Stimulated activated CD8-positive, alpha-beta memory T cell treated with anti-CD3 and anti-CD28 coated beads, Interleukin-15, amount 100 ng/mL, for 1 hour (primary cell): Measurements from ENCODE around the gene KIR2DL1.
A peak's percentile ranks its signal among the peaks of the same experiment; 100 is the strongest.
"Not testable (repeated sequence)": the region's sequence is repeated elsewhere in the genome, so short reads cannot be mapped to it uniquely, and the experiment has no call there.

Source experiments
- DNase-seq: peaks from one replicate; pipeline ENCODE4 v3.0.0-alpha.2; 2020; ENCODE audit warnings: low read depth

KIR2DL1 gene

DNA sequence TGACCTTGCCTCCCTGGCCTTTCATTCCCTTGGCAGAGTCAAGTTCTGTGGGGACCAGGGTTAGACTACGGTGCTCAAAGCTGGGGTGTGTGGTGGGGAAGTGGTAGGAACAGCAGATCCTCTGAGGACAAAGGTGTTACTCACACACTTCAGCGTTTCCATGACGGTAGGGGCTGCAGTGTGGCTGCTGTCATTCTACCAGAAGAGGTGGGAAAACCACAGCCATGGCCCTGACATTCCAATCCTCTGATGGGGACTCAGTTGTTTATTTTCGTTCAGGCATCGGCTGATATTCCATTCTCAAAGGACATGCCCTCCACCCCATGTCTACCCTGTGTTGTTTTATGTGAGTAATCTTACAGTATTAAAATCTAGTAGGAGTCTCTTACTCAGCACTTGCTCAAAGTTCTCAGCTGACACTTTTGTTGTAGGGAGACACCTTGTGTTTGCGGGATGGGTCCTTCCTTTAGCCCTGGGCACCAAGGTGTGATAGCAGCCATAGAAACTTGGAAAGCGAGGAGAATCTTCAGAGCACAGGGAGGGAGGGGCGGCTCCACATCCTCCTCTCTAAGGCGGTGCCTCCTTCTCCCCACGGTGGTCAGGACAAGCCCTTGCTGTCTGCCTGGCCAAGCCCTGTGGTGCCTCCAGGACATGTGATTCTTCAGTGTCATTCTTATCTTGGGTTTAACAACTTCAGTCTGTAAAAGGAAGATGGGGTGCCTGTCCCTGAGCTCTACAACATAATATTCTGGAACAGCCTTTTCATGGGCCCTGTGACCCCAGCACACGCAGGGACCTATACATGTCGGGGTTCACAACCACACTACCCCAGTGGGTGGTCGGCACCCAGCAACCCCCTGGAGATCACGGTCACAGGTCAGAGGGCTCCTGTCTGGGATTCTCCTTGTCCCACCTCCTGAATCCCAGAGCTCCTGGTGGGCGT lies 1.7 kb downstream of the KIR2DL1 start:
- not testable (repeated sequence) for DNase-seq

DNA sequence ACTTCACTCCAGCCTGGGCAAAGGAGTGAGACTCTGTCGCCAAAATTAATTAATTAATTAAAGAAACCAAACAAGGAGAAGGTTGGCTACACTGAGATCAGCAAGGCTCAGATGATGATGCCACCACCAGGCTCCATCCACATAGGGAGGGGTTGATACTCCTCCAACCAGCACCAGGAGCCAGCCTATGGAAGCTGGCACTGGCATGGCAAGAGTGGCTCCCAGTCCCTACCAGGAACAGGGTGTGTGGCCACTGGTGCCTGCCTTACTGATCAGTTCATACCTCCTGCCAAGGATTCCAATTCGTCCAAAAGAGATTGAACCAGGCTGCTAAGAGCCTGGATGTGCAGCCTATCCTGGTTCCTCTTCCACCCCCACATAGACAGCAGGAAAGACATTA lies 3.1 kb downstream of the KIR2DL1 start:
- not testable (repeated sequence) for DNase-seq

DNA sequence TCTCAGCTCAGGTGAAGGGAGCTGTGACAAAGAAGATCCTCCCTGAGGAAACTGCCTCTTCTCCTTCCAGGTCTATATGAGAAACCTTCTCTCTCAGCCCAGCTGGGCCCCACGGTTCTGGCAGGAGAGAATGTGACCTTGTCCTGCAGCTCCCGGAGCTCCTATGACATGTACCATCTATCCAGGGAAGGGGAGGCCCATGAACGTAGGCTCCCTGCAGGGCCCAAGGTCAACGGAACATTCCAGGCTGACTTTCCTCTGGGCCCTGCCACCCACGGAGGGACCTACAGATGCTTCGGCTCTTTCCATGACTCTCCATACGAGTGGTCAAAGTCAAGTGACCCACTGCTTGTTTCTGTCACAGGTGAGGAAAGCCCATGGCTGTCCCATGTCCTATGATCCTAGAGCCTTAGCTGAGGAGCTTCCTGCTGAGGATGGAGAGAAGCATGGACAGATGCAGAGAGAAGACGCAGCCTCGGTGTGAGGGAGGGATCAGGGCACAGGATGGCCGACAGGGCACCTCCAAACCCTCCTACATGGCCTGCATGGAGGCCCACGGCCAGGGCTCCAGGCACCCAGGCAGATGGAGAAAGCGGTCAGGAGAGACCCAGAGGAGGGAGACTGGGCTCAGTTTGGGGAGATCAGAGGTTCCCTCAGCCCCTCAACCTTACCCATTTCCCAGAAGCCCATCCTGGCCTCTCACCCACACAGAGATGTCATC lies 5.7 kb downstream of the KIR2DL1 start:
- not testable (repeated sequence) for DNase-seq

DNA sequence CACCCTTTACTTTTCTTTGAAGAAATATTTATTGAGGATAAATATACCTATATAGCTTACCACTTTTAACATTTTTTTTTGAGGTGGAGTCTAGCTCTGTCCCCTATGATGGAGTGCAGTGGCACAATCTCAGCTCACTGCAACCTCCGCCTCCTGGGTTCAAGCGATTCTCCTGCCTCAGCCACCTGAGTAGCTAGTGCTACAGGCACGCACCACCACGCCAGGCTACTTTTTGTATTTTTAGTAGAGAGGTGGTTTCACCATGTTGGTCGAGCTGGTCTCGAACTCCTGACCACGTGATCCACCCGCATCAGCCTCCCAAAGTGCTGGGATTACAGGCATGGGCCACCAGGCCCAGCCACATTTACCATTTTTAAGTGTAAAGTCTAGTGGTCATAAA lies 6.2 kb downstream of the KIR2DL1 start:
- not testable (repeated sequence) for DNase-seq

DNA sequence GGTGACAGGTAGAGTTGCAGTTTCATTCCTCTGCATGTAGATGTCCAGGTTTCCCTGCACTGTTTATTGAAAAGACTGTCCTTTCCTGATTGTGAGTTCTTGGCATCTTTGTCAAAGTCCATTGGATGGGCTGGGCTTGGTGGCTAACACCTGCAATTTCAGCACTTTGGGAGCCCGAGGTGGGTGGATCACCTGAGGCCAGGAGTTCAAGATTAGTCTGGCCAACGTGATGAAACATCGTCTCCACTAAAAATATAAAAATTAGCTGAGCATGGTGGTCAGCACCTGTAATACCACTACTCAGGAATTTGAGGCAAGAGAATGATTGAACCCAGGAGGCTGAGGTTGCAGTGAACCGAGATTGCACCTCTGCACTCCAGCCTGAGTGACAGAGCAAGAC lies 8.3 kb downstream of the KIR2DL1 start:
- DNase-seq, result not testable (repeated sequence)

DNA sequence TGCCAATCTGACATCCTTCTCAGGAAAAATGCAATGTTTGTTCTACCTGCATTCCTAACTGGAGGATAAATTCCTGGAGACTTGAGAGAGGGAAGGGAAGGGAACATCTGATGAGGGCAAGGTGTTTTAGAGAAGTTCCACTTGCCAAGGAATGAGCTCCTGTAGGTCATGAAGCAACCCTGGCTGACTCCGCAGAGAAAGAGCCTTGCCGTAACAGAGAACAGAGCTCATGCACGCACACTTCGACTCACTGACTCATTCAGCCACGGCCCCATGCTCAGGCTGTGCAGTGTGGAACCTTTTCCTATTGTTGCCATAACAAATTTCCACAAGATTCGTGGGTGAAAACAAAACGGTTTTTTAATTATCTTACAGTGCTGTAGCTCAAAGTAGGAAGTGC lies 9.3 kb downstream of the KIR2DL1 start:
- not testable (repeated sequence) for DNase-seq

DNA sequence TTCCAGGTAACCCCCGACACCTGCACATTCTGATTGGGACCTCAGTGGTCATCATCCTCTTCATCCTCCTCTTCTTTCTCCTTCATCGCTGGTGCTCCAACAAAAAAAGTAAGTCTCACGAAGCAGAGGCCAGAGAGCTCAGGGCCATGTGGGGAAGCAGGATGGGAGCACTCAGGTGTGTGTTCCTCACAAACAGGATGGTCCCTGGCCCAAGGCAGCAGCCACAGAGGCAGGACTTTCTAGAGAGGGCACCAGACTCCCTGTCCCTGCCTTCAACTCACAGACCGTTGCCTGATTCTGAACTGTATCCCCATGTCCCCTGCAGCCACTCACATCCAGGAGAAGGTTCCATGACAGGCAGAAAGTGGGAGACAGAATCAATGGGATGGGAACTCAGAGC lies 13.3 kb downstream of the KIR2DL1 start:
- DNase-seq, result not testable (repeated sequence)

DNA sequence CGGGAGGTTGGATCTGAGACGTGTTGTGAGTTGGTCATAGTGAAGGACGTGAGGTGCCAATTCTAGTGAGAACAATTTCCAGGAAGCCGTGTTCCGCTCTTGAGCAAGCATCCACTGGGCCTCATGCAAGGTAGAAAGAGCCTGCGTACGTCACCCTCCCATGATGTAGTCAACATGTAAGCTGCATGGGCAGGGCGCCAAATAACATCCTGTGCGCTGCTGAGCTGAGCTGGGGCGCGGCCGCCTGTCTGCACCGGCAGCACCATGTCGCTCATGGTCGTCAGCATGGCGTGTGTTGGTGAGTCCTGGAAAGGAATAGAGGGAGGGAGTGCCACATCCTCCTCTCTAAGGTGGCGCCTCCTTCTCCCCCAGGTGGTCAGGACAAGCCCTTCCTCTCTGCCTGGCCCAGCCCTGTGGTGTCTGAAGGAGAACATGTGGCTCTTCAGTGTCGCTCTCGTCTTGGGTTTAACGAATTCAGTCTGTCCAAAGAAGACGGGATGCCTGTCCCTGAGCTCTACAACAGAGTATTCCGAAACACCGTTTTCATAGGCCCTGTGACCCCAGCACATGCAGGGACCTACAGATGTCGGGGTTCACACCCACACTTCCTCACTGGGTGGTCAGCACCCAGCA lies 16.6 kb downstream of the KIR2DL1 start:
- not testable (repeated sequence) for DNase-seq

DNA sequence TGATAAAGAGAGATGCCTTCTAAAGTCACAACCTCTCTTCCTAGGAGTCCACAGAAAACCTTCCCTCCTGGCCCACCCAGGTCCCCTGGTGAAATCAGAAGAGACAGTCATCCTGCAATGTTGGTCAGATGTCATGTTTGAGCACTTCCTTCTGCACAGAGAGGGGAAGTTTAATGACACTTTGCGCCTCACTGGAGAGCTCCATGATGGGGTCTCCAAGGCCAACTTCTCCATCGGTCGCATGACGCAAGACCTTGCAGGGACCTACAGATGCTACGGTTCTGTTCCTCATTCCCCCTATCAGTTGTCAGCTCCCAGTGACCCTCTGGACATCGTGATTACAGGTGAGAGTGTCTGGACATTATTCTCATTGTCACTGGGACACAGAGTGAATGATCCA lies 18.6 kb downstream of the KIR2DL1 start:
- not testable (repeated sequence) for DNase-seq

DNA sequence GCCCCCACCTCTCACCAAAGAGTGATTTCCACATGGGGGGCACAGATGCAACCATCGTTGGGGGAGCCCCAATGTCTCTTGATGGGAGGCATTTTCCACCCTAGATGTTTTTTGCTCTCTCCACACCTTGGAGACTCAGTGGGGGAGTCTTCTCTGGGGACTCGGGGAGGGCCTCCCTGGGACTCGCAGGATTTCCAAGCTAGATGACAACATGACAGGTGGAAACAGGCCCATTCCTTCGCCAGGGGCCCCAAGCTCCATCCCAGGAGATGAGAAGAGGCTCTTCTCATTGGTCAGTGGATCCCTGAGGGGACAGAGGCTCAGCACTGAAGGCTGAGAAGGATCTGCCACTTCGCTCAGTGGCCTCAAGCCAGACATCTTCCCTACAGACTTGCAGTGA lies 21.1 kb downstream of the KIR2DL1 start:
- DNase-seq, result no peak

DNA sequence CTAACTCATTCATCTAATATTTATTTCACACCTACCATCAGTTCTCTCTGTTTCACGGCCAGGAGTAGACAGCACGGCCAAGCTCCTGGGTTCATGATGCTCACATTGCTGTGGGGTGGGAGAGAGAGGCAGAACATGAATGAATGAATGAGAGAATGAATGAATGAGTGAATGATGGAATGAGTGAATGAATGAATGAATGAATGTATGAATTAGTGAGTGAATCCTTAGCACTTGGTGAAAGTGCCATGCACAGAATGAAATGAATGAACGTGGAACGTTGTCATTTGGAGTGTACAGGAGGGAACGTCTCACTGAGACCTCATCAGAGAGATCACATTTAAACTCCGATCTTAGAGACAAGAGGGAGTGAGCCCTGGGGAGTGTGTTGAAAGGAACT lies 21.9 kb downstream of the KIR2DL1 start:
- no peak for DNase-seq

DNA sequence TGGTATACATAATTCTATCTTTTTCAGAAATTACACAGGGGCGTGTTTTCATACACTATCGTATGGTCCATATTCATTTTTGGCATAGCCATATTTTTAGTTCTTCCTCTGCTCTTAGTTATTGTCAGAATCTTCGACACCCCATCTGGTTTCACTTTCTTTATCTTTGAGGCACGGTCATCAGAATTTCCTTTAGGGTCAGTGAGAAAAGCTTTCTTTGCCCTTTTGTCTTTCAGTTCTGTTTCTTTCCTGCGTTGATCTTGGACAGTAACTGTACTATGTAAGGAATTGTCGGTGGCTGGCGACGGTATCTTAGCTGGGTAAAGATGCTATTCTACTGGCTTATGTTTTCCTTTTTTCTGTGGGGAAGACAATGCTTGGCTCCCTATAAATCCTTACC lies 23.2 kb downstream of the KIR2DL1 start:
- DNase-seq, result no peak

DNA sequence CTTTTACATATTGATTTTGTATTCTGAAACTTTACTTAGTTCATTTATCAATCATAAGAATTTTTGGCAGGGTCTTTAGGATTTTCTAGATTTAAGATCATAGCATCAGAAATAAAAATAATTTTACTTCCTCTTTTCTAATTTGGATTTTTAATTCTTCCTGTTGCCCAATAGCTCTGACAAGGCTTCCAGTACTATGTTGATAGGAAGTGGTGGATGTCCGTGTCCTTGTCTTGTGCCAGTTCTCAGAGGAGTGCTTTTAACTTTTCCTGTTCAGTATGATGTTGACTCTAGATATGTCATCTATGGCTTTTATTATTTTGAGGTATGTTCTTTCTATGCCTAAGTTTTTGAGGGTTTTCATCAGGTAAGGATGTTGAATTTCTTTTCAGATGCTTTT lies 26.2 kb downstream of the KIR2DL1 start:
- no peak for DNase-seq

DNA sequence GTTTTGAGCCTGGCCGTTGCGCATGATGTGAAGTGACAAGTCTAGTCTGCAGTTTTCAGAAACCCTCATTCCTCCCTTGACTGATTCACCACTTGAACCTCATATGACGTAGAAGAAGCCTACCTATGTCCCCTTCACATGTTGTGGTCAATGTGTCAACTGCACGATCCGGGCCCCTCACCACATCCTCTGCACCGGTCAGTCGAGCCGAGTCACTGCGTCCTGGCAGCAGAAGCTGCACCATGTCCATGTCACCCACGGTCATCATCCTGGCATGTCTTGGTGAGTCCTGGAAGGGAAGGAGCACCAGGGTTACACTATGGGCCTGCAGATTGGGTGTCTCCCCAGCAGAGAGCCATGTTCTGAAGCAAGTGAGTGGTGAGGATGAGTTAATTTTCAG lies 33.8 kb downstream of the KIR2DL1 start, which contains the start of gene KIR2DL4:
TSS of gene KIR2DL4 (plus strand) at position 201 of the 400 bp plus-strand sequence. CDS start at position 243, 42 bp downstream.
- DNase-seq, result peak; percentile 4

DNA sequence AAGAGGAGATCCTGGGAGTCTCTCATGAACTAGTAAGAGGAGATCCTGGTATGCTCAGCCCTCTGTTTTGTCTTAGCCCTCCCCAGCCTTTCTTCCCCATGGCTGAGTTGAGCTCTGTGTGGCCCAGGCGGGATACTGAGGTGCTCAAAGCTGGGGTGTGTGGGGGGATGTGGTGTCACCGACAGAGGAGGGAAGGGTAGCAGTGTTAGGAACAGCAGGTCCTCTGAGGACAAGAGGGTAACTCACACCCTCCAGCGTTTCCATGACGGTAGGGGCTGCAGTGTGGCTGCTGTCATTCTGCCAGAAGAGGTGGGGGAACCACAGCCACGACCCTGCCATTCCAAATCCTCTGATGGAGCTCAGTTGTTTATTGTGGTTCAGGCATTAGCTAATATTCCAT lies 34.5 kb downstream of the KIR2DL1 start:
- no peak for DNase-seq

DNA sequence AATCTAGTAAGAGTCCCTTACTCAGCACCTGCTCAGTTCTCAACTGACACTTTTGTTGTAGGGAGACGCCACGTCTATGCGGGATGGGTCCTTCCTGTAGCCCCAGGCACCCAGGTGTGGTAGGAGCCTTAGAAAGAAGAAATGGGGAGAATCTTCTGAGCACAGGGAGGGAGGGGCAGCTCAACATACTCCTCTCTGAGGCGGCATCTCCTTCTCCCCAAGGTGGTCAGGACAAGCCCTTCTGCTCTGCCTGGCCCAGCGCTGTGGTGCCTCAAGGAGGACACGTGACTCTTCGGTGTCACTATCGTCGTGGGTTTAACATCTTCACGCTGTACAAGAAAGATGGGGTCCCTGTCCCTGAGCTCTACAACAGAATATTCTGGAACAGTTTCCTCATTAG lies 35.0 kb downstream of the KIR2DL1 start:
- DNase-seq, result no peak

DNA sequence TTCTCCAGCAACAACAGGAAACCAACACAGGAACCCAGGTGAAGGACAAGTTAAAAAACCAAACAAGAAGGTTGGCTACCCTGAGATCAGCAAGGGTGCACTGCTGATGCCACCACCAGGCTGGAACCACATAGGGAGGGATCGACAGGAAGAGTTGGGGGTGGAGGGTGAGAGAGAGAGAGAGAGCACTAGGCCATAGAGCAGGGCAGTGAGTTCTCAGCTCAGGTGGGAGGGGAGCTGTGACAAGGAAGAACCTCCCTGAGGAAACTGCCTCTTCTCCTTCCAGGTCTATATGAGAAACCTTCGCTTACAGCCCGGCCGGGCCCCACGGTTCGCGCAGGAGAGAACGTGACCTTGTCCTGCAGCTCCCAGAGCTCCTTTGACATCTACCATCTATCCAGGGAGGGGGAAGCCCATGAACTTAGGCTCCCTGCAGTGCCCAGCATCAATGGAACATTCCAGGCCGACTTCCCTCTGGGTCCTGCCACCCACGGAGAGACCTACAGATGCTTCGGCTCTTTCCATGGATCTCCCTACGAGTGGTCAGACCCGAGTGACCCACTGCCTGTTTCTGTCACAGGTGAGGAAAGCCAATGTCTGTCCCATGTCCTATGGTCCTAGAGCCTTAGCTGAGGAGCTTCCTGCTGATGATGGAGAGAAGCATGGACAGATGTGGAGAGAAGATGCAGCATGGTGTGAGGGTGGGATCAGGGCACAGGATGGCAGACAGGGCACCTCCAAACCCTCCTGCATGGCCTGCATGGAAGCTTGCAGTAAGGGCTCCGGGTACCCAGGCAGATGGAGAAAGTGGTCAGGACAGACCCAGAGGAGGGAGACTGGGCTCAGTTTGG lies 36.3 kb downstream of the KIR2DL1 start:
- no peak for DNase-seq

DNA sequence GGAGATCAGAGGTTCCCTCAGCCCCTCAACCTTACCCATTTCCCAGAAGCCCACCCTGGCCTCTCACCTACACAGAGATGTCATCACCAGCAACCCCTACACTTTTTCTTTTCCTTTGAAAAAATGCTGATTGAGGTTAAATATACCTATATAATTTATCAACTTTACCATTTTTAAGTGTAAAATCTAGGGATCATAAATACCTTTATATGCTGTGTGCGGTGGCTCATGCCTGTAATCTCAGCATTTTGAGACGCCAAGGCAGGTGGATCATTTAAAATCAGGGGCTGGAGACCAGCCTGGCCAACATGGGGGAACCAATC lies 36.9 kb downstream of the KIR2DL1 start:
- DNase-seq, result no peak

DNA sequence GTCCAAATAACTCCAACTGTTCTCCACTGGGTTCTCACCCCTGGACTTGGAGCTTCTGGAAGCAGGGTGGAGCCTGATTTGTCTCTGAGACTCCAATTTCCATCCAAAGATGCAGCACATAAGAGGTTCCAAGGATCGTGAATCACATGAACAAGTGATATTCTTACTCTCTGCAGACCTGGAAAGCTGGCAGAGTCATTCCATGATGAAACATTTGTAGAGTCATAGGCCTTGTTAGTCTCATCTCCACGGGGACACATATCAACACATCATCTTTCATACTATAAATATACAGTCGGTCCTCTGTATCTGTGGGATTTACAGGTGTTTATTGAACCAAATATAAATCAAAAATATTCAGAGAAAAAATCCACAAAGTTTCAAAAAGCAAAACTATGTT lies 45.0 kb downstream of the KIR2DL1 start:
- not testable (repeated sequence) for DNase-seq

DNA sequence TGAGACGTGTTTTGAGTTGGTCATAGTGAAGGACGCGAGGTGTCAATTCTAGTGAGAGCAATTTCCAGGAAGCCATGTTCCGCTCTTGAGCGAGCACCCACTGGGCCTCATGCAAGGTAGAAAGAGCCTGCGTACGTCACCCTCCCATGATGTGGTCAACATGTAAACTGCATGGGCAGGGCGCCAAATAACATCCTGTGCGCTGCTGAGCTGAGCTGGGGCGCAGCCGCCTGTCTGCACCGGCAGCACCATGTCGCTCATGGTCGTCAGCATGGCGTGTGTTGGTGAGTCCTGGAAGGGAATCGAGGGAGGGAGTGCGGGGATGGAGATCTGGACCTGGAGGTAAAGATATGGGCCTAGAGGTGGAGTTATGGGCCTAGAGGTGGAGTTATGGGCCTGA lies 46.7 kb downstream of the KIR2DL1 start, which contains the start of gene KIR3DL1:
TSS of gene KIR3DL1 (plus strand) at position 218 of the 400 bp plus-strand sequence.
- DNase-seq, result not testable (repeated sequence)

DNA sequence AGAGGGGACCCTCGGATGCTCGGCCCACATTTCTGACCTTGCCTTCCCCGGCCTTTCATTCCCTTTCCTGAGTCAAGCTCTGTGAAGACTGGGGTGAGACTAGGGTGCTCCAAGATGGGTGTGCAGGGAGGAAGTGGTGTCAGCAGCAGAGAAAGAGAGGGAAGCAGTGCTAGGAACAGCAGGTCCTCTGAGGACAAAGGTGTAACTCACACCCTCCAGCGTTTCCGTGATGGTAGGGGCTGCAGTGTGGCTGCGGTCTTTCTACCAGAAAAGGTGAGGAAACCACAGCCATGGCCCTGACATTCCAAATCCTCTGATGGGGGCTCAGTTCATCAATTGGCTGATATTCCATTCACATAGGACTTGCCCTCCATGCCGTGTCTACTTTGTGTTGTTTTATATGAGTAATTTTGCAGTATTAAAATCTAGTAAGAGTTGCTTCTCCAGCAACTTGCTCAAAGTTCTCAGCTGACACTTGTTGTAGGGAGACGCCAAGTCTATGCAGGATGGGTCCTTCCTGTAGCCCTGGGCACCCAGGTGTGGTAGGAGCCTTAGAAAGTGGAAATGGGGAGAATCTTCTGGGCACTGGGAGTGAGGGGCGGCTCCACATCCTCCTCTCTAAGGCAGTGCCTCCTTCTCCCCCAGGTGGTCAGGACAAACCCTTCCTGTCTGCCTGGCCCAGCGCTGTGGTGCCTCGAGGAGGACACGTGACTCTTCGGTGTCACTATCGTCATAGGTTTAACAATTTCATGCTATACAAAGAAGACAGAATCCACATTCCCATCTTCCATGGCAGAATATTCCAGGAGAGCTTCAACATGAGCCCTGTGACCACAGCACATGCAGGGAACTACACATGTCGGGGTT lies 48.3 kb downstream of the KIR2DL1 start:
- DNase-seq, result no peak
